Lung (tissue), 12 donors: ENCODE measurements around the gene AKR1C4. TPM values are rescaled to one million over a fixed set of nuclear protein-coding genes. Genes with fewer than 3 reads are reported as not detected.

Source experiments
- ATAC-seq: fragments of 200-7000 bp; cut with Tn5 transposase; one replicate; pipeline ENCODE4 v1.9.1; 2020; ENCODE audit warnings: moderate number of reproducible peaks; ENCODE audit not compliant: insufficient read depth, low FRiP score
- DNase-seq, 3 donors: peaks; one replicate each; pipeline ENCODE4 v3.0.0-alpha.2; 2013 to 2017
- H3K27ac ChIP-seq, 2 donors: one replicate each; pipeline ENCODE4 v1.5.1; 2013; ENCODE audit warnings: mild to moderate bottlenecking in 2 of 2, moderate library complexity in 2 of 2, control low read depth in 1 of 2, inconsistent platforms in 1 of 2, low read depth in 1 of 2, low read length in 1 of 2
- H3K27me3 ChIP-seq, 3 donors: one replicate each; pipeline ENCODE4 v1.5.1; 2013; ENCODE audit warnings: low read length in 2 of 3; ENCODE audit not compliant: control insufficient read depth in 3 of 3, insufficient read depth in 3 of 3
- H3K36me3 ChIP-seq, 4 donors: one replicate each; pipeline ENCODE4 v1.5.1; 2013; ENCODE audit warnings: low read length in 4 of 4, mild to moderate bottlenecking in 1 of 4, moderate library complexity in 1 of 4; ENCODE audit not compliant: control insufficient read depth in 4 of 4, insufficient read depth in 4 of 4
- H3K4me1 ChIP-seq, 5 donors: one replicate each; pipeline ENCODE4 v1.5.1; 2013; ENCODE audit warnings: low read length in 5 of 5, mild to moderate bottlenecking in 2 of 5, moderate library complexity in 1 of 5; ENCODE audit not compliant: control insufficient read depth in 5 of 5, insufficient read depth in 5 of 5
- H3K4me3 ChIP-seq: one replicate; pipeline ENCODE4 v1.5.1; 2013; ENCODE audit warnings: mild to moderate bottlenecking, control low read depth, moderate library complexity
- H3K9ac ChIP-seq, 2 donors: one replicate each; pipeline ENCODE4 v1.5.1; 2013; ENCODE audit warnings: low read length in 2 of 2, control low read depth in 1 of 2; ENCODE audit not compliant: insufficient read depth in 1 of 2
- H3K9me3 ChIP-seq, 4 donors: one replicate each; pipeline ENCODE4 v1.5.1; 2013; ENCODE audit warnings: low read length in 3 of 4, mild to moderate bottlenecking in 1 of 4, moderate library complexity in 1 of 4; ENCODE audit not compliant: control insufficient read depth in 4 of 4, insufficient read depth in 3 of 4
- CTCF ChIP-seq: IDR thresholded peaks from 2 replicates; pipeline ENCODE4 v1.5.1; 2012; ENCODE audit warnings: mild to moderate bottlenecking; ENCODE audit errors: control extremely low read depth, extremely low read depth
- WGBS, 2 donors: extraction: QIAGEN DNeasy Blood & Tissue Kit; methylation state at CpG; one replicate each; pipeline ENCODE4 v1.1.7; 2013; 5-methylcytosine and 5-hydroxymethylcytosine counted together
- polyA plus RNA-seq, 2 donors: library from polyadenylated mRNA; stranded (reverse); fragments of 200-250 nt; gene quantifications; one replicate each; pipeline ENCODE4 v1.2.1, GENCODE V29; 2013
- total RNA-seq, 2 donors: library from RNA; depleted of rRNA in 1 of 2; stranded (reverse); fragments of >200 nt in 1 of 2; gene quantifications; one replicate each; pipeline ENCODE4 v1.2.1, GENCODE V29; 2014 to 2021
- donor health status: control.
- donor health status: control.
- donor health status: Bipolar disorder and iron deficiency.
- donor health status: healthy.
- donor health status: DM: yes; HTN: yes; CAD: no.

The AKR1C4 gene
- total and polyA plus RNA-seq, 4 donors = 0.02 TPM; not detected in 3

GRCh38 chr10:5184987-5185775 lies 11.5 kb upstream of the AKR1C4 start, which contains the start of gene AKR1C8:
Gene AKR1C8, minus strand, starts transcription at chr10:5185150. Its CDS starts 46 bp downstream, at chr10:5185104.
- 78 to 83% methylated on average over 5 of the region's 5 CpGs for WGBS, 2 donors
- no peak for TF ChIP-seq CTCF
- DNase-seq (peak in 2 of 3 donors; percentile 34 to 43), ATAC-seq (no peak)
- Histone ChIP-seq H3K27me3 (no peaks in the 10 kb centered on the region), H3K27ac (no peak within 1 kb of the TSS), H3K9ac (no peak within 1 kb of the TSS), H3K4me3 (no peak within 1 kb of the TSS), H3K36me3 (no peaks in the 10 kb centered on the region), H3K4me1 (peaks cover 0 to 6% (median 0%) of the 10 kb centered on the region in 5 donors), H3K9me3 (peaks cover 0 to 3% (median 0%) of the 10 kb centered on the region in 4 donors)

- H3K9me3 ChIP-seq = no peaks in the 10 kb centered on the region
- no peaks in the 10 kb centered on the region for H3K36me3 ChIP-seq
- H3K9ac ChIP-seq = no peak overlapping the region
- no peak for TF ChIP-seq CTCF
- whole genome bisulfite sequencing, 2 donors = 66 to 74% methylated on average over 5 of the region's 5 CpGs
- no peaks in the 10 kb centered on the region for H3K27me3 ChIP-seq
- H3K4me3 ChIP-seq = peak overlapping the region; percentile 13
- peak in 2 of 3 donors; percentile 44 to 75 for DNase-seq
- H3K4me1 ChIP-seq = peaks cover 0 to 6% (median 0%) of the 10 kb centered on the region in 5 donors
- no peak overlapping the region for H3K27ac ChIP-seq
- no peak for ATAC-seq
These were observed 8.8 kb upstream of the AKR1C4 start for GRCh38 chr10:5187867-5188266.

- Histone ChIP-seq H3K9ac (no peak overlapping the region), H3K9me3 (no peaks in the 10 kb centered on the region), H3K36me3 (no peaks in the 10 kb centered on the region), H3K4me3 (no peak overlapping the region), H3K27me3 (no peaks in the 10 kb centered on the region), H3K27ac (no peak overlapping the region), H3K4me1 (peaks cover 0 to 6% (median 0%) of the 10 kb centered on the region in 5 donors)
- WGBS, 2 donors = 67 to 78% methylated on average over 2 of the region's 2 CpGs
- ATAC-seq (no peak), DNase-seq (peak in 1 of 3 donors; percentile 2)
- TF ChIP-seq CTCF = no peak
These were observed 8.3 kb upstream of the AKR1C4 start for GRCh38 chr10:5188358-5188757.
